GM10847 (cell line): Measurements from ENCODE around the gene ZNF816.

Experiments
- POLR2A ChIP-seq: IDR thresholded peaks from 2 replicates; pipeline ENCODE4 v1.6.1; 2011; ENCODE audit not compliant: insufficient read length; ENCODE audit errors: extremely low read depth

The ZNF816 gene

GRCh38 chr19:52962394-52963246 is at the start of gene ZNF816:
Gene ZNF816 (minus strand): TSS chr19:52962881. CDS start chr19:52956089, 6,792 bp downstream.
- peak; percentile 62 for TF ChIP-seq POLR2A

GRCh38 chr19:53012006-53012405 is 49.3 kb upstream of the ZNF816 start:
- no peak for TF ChIP-seq POLR2A

- no peak for TF ChIP-seq POLR2A
These were observed 47.8 kb upstream of the ZNF816 start for GRCh38 chr19:53010494-53010893.

GRCh38 chr19:53008061-53008778 is 45.5 kb upstream of the ZNF816 start:
- no peak for TF ChIP-seq POLR2A

GRCh38 chr19:53007606-53008005 is 44.9 kb upstream of the ZNF816 start:
- TF ChIP-seq POLR2A, result no peak

- no peak for TF ChIP-seq POLR2A
These were observed 44.5 kb upstream of the ZNF816 start for GRCh38 chr19:53007200-53007599.

GRCh38 chr19:53004242-53004641 is 41.6 kb upstream of the ZNF816 start:
- no peak for TF ChIP-seq POLR2A

GRCh38 chr19:53002479-53002878 is 39.8 kb upstream of the ZNF816 start:
- no peak for TF ChIP-seq POLR2A

- no peak for TF ChIP-seq POLR2A
These were observed 35.3 kb upstream of the ZNF816 start for GRCh38 chr19:52997975-52998374.

GRCh38 chr19:52995711-52996110 is 33.0 kb upstream of the ZNF816 start:
- no peak for TF ChIP-seq POLR2A

GRCh38 chr19:52993342-52994178 is 30.9 kb upstream of the ZNF816 start:
- no peak for TF ChIP-seq POLR2A

GRCh38 chr19:52992109-52993004 is 29.7 kb upstream of the ZNF816 start:
- no peak for TF ChIP-seq POLR2A

GRCh38 chr19:52991484-52991883 is 28.8 kb upstream of the ZNF816 start:
- no peak for TF ChIP-seq POLR2A

- no peak for TF ChIP-seq POLR2A
These were observed 28.2 kb upstream of the ZNF816 start for GRCh38 chr19:52990759-52991418.

GRCh38 chr19:52988506-52988905 is 25.8 kb upstream of the ZNF816 start:
- no peak for TF ChIP-seq POLR2A
